Fibroblast of upper back skin (primary cell): Measurements from ENCODE around the gene DOCK2.

Experiments
- DNase-seq: peaks from one replicate; pipeline ENCODE4 v3.0.0-alpha.2; 2013

The DOCK2 gene

DNA sequence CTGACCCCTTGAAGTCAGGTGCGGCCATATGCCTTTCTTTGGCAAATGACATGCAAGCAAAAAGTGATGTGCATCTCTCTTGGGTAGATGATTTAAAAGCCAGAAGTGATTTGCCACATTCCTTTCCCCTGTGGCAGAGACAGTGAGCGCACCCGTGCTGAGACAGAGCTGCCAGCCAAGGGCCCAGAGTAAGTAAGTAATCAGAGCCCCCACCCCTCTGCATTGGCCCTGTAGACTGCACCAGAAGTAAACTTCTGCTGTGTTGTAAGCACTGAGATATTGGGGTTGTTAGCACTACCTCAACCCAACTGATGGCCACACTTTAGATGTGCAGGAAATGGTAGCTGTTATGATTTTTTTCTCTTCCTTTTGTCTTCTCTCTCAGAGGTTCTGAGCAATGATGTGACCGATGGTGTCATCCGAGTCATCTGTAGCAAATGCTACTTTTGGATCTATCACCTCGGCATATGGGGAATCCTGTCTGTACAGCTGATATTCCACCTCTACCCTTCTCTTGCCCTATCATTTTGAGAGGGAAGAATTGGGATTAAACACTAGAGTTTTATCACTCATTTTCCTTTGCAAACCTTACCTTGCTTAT, 58.0 kb downstream of the DOCK2 start:
- DNase-seq = no peak

DNA sequence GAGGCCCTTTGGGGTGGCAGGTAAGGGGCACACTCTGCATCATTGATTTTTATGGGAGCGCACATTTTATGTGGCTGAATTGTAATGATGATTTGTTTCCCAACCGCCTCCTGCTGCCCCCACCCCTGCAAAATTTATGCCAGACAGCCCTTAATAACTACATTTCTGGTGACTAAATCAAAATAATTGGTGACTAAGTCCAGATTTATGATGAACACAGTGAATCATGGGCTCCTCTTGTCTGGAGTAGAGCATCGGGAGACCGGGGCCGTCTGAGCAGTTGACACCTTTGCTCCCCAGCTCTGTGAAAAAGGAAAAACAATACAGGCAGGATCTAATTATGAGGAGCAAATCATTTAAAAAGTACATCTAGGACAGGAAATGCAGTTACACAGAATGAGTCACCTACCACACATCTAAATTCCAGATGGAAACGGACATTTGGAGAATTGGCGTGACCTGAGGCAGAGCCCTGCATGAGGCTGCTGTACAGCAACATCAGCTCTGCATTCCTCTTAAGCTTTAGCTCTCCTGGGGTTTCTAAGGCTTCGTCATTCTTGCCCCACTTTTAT, 58.9 kb downstream of the DOCK2 start:
- peak; percentile 99 for DNase-seq

DNA sequence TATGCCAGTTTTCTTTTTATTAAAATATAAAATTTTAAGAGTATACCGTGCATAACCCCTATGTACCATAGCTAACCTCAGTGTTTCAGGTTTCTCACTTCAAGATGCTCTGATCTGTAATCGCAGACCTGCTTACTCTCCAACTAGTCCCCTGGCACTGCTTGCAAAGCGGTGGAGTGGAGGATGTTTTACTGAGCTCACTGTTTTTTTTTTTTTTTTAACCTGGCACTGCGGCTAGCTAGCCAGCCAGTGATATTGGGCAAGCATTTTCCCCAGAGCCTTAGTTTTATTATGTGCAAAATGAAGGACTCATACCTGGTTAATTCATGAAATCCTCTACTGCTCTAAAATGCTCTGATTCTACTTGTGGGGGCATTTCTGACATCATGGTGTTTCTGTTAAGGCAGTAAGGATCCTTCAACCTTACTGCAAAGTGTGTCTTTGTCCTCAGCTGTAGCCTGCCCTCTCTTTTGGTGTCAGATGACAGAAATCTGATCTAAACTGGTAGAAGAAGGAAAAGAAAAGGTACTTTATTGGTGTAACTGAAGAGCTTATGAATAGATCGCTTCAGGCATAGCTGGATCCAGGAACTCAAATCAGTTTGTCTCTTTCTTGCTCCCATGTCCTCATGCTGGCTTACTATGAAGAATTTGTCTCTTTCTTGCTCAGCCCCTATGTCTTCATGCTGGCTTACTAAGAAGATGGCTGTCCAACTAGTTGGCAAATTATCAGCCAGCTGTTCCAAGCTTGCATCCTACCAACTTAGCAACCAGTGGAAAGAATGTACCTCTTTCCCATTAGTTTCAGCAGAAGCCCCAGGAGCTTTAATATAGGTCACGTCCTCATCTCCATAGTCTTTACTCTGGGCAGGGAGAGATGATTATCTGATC, 59.8 kb downstream of the DOCK2 start:
- DNase-seq = peak; percentile 70

DNA sequence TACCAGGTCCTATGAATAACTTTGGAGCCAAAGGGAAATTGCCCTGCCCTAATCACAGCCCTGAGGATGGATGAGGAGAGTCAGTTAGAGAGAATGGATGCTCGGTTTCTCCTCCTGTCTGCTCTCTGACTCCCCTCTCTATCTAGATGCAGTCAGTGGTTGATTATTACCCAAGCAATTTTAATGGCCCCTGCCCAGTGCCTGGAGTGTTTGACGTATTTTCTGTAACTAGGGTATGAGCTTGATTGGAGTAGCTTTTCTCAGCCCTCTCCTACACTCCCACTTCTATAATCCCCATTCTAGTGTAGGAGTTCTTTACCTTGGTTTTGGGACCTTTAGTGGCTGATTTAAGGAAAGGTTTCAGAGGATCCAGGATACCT, 60.4 kb downstream of the DOCK2 start:
- no peak for DNase-seq

DNA sequence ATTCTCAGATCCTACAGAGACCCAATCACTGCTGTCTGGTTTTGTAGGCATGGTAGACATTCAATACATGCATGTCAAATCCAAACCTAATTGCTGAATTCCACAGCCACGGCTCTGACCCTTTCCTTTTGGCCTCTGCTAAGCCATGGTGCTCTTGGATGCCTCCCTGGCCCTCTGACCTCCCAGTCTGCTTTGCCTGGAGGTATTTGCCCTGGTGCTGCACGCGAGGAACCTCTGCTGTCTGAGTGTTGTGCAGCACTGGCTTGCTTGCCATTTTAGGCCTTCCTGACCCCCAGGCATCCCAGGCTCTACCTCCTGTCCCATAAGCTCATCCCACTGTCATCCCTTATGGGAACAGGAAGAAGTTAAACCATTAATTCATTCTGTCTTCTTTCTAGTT, 60.9 kb downstream of the DOCK2 start:
- DNase-seq = no peak

DNA sequence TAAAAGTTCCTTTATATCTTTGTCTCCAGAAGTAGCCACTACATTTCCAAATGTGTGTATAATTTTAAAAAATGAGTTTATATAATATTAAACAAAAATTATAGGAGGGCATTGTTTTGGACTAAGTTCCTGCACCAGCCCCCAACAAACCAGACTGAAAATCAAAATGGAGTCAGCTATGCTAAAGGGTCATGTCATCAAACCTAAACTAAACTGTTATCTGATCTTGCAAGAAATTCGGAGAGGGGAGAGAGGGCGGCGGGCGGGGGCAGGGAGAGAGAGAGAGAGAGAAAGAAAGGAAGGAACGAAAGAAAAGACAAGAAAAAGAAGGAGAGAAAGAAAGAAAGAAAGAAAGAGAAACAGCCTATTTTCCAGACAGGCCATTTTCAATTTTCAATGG, 63.5 kb downstream of the DOCK2 start:
- DNase-seq = no peak

DNA sequence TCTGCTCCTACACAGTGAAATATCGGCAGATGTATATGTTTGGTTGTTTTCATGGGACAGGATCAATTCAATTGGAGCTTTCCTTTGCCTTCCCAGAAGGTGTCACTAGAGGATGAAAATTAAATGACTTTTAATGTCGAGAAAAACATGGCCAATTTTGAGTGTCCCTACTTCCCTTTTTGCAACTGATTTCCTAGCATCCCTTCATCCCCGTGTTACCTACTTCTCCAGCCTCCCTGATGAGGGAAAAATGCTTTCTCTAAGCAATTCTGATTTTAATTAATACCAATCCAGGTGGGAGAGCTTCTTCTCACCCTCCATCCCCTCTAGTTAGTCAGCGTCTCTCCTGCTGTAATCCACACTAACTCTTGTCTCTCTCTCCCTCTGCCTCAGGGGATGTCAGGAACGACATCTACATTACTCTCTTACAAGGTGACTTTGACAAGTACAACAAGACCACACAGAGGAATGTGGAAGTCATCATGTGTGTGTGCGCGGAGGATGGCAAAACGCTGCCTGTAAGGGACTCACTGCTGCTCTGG, 64.9 kb downstream of the DOCK2 start:
- DNase-seq = peak; percentile 70

DNA sequence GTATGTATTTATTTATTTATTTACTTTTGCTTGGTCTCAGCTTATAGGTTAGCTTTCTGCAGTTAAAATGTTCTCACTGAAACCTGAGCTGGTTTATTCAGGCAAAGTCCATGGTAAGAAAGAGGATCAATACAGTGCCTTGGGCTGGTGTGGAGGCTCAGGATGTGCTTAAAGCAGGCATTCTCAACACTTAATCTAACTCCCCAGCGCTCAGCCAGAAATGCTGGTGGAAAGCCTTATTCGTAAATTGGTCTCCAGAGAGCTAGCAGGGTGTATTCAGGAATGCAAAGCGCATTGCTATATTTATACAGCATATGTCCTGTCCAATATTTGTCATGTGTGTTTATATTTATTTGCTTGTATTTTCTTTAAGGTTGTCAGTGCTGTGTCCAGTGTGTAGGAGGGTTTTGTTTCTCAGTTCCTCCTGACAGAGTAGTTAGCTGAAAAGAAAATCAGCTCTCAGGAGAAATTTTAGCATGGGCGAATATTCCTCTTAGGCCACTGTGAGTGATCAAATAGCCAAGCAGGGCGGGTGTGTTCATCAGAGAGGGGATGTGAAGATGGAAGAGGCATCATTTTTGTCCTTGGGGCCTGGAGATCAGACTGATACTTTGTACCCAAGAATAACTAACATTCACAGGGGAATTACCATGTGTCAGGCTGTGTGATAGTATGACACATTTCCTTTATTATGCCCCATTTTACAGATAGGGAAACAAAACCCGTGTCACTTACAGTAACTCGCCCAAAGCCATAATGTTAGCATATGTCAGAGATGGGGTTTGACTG, 65.8 kb downstream of the DOCK2 start:
- DNase-seq = peak; percentile 59

DNA sequence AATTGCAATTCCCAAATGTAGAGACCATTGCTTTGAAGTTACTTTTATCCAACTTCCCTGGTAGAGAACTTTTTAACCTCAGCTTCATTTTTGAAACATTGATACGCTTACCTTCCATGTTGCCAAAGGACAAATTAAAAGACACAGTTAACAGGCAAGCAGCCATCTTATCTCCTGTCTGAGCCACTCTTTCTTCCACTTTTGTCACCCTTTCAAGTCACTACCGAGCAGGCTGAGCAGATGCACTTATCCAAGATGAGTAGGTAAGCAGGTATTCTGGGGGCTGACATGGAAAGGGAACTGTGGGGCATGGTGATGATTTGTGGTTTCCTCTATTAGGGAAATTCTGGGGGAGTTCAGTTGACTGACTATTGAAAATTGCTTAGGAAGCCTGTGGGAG, 66.7 kb downstream of the DOCK2 start:
- no peak for DNase-seq

DNA sequence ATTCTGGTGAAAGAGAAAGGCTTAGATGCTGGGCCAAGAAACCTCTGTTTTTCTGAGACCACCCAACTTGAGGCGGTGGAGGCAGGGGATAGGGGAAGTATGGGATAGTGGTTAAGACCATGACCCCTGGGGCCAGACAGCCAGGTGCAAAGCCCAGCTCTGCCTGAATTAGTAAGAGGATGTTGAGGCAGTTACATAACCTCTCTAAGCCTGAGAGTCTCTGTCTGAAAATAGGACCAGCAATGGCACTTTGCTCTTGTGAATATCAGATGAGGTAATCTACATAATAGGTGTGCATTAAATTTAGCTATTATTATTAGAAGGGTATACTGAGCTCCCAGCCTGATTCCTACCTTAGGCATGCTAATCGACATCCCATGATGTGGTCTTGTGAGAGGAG, 68.2 kb downstream of the DOCK2 start:
- no peak for DNase-seq

DNA sequence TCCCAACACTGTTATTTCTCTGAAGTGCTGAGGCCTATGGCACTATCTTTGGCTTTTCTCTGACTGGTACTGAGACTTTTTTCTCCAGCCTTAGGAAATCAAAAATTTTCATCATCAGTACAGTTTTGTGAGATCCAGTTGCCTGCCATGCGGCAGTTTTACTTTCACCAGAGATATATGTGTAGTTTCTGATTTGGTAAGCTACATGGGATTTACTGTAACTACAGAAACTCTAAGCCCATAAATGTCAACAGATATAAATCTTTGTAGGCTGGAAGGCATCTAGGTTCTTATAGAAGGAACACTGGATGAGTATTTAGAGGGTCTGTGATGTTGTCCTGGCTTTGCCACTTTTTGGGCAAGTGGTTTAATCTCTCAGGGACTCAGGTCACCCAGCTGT, 69.0 kb downstream of the DOCK2 start:
- no peak for DNase-seq

DNA sequence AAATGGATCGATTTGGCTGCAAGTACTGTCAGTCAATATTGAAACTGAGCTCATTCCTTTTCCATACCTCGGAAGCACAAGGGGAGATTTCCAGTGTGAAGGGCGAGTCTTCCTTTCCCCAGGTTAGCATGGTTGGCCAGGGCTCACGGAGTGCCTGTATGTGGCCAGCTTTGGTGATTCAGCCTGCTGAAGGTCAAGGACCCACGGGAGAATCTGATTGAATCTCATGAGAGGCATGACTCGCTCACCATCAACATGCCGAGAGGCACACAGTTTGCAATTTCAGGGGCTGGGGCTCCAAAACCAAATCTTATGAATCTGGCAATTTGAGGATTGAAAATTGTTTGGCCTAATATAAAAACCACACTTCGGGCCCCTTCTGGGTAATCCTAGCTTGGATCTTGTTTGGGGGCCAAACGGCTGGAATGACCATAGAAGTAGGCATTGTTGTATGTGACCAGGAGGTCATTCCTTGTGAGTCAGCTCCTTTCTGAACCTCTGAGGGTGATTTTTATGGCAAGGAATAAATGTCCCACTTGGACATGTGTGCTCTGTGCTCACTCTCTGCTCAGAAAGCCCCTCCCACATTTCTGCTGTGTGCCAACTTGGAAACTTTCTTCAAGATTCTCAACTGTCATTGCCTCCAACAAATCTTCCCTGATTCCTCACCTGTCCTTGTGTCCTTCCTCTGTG, 69.8 kb downstream of the DOCK2 start:
- DNase-seq = peak; percentile 73

DNA sequence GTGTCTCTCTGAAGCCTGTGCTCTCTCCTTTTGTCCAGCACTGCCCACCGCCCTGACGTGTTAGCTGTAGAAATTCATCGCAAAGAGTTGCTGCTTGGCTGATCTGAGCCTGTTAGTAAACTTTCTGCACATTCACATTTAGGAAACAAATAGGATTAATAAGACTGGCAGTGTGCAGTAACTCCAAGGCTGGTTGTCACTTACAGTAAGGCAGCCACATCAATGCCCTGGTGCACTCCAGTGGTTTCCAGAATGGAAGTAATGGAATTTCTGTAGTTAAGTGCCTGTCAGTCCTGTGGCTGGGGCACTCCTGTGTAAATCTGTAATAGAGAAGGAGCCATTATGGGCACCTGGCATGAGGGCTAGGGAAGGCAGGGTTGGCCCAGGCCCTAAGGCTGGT, 70.6 kb downstream of the DOCK2 start:
- DNase-seq = no peak

DNA sequence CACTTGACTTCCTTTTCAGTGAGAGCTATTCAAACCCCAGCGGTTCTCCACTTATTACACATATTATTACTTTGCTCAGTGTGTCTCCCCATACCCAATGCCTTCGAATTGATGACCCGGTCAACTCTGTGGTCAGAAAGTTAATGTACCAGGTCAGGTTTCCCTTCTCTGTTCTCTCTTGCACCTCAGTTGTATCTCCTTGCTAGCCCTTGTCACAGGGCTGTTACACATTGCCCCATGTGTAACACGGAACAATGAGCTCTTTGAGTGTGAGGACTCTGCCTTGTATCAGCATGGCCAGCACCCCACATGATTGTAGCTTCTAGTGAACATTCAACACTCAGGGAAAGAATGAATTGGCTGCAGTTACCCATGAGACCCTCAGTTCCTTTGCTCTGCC, 73.6 kb downstream of the DOCK2 start:
- DNase-seq = no peak

DNA sequence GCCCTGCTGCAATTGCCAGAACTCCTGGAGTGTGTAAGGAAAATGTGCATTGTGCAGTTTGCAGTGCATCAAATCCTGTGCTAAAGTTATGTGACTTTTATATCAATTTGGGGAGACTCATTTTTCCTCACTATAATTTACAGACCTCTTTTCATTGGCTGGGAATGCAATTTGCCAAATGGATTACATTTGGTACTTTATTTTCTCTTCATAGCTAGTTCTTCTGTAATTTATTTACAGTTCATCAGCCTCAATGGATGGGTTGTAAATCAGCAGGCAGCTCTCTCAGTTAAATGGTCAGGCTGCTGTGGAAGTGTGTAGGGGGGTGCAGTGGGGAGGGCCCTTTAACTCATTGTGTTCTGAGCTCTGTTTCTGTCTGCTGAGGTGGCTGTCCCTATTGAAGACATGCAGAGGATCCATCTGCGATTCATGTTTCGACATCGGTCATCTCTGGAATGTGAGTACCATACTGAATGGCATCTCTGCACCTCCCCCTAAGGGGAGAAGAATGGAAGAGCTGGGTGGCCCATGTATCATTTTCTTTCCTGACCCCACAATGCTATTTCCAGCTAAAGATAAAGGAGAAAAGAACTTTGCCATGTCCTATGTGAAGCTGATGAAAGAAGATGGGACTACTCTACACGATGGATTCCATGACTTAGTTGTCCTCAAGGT, 74.6 kb downstream of the DOCK2 start:
- no peak for DNase-seq

DNA sequence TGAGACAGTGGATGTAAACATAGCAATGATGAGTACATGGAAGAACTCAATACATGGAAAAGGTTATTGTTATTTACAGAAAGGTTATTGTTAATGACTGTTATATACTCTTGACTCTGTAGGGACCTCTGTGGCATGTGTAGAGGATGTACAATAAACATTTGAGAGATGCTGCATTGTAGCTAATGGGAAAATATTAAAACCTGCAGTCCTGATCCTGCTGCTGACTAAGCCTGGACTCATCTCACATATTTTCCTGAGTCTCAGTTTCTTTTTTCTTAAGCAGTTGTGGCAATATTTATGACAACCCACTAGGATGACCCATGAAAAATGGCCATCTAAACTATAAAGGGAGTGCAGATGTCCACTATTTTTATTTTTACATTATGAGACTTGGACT, 75.4 kb downstream of the DOCK2 start:
- DNase-seq = no peak

DNA sequence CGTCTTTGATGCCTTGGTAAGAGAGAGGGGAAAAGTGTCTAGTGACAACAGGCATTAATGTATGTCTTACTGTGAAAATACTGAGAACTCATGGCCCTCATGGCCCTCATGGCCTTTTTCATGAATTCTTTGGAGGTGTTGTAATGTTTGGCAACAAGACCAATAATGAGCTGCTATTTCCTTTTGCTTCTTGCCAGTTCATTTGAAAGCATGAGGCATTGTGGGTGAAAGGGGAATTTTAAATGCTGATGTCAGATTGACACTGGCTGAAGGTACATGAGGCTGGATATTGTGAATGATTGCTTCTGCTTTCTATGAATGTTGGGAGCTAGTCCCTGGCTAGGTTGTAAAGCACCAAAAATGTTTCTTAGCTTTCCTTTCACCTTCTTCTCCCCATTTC, 79.2 kb downstream of the DOCK2 start:
- peak; percentile 81 for DNase-seq

DNA sequence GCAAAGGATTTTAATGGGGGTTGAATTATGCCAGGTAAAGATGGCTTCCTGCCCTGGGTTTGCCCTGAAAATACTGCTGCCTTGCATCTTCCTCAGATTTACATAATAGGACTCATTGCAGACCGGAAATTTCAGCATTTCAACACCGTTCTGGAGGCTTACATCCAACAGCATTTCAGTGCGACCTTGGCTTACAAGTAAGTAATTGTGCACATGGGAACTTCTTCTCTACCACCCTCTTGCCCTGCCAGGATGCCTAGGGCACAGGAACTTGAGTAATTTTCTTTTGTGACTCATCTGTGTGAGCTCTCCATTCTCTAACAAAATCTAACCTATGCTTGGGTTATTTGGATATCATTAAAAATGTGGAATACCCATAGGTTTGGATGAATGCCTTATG, 80.2 kb downstream of the DOCK2 start:
- no peak for DNase-seq

DNA sequence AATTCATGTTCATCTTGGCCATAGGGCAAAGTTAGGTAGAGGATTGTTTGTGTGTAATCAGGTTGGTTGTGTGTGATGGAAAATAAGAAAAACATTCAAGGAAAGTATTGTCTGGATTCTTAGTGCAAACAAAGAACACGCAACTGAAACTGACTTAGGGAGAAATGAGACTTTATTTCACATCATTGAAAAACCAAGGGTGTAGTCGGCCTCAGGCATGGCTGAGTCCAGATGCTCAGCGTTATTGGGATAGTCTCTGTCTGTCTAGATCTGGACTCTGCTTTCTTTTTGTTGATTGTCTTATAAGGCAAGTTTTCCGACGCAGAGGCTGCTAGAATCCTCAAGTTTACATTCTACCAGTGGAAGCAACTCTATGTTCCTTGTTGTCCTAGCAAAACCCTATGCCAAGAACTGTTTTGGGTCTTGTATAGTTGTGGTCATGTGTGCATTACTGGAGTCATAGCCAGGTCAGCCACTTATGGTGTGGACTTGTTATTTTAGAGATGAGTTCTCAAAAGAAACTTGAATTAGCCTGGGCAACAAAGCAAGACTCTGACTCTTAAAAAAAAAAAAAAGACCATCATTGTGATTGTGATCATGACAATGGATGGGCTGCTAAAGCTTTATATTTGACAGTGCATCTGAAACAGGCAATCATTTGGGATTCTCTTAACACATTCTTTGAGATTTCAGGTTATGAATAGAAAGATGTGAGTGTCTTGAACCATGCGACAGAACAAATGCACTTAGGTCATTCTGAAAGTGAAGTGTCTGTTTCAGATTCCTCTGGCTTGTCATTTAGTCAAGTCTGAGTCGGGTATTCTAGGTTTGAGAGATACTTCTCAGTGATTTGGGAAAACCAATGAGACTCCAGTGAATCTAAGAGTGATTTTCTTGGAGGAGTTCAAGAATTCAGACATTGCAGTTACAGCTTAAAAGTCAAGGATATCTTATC, 82.6 kb downstream of the DOCK2 start:
- DNase-seq = no peak

DNA sequence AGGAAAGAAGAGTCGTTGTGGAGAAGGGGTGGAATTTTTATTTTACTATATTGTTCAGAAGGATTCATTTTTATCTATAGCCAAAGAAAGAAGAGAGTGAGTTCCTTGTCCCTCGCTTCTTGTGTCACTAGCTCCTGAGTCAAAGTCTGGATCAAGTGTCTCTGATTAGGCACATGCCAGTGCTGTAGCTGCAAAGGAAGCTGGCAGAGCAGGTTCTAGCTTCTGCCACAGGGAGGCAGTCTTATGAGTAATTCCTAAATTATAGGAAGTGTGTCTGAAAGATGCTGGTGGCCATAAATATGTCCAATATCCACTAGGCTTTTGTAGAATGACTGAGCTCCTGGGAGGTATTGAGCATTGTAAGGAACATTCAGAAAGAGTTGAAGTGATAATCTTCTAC, 84.7 kb downstream of the DOCK2 start:
- no peak for DNase-seq
